CD1c-positive myeloid dendritic cell (primary cell): ENCODE results near the gene PRKCE.

Experiments used
- DNase-seq: peaks from one replicate; pipeline ENCODE4 v3.0.0-alpha.2; 2016; ENCODE audit errors: extremely low spot score

Gene PRKCE

DNA sequence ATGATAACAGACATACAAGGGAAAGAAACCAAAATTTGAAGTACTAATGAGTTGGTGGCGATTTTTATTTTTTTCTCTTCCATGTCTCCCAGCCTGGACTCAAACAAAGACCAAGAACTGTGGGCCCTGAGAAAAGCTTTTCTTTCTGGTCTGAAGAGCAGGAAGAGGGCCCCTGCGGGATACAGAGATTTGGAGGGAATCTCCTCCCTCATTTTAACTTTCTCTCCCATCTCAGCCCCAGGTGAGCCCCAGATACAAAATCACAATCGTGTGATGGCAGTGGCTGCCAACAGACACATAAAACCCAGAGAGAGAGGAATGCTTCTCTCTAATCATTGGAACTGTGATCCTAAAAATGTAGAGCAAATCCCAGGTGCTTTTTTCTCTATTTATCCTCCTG lies 19.5 kb upstream of the PRKCE start:
- DNase-seq: no peak

DNA sequence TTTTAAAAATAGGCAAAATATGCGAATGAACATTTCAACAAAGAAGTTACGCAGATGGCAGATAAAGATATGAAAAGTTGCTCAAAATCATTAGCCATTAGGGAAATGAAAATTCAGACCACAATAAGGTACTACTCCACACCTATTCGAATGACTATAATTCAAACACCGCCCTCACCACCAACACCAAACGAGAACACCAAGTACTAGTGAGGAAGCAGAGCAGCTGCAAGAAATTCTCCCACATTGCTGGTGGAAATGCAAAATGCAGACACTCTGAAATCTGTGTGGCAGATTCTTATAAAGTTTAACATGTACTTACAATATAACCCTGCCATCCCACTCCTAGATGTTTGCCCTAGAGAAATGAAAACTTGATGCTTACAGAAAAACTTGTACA lies 17.3 kb upstream of the PRKCE start:
- DNase-seq: no peak

DNA sequence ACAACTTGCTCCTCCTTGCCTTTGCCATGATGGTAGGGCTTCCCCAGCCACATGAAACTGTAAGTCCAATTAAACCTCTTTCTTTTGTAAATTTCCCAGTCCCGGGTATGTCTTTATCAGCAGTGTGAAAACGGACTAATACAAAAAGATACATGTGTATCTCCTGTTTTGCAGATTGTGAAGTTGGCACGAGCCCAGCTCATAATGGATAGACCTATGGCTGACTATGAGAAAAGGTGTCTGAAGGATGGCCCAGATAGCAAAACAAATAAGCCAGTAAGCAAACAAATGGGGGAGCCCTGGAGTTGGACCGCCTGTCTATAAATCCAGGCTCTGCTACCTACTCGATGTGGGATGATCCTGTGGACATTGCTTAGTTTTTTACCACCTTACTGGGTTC lies 15.5 kb upstream of the PRKCE start:
- no peak for DNase-seq

DNA sequence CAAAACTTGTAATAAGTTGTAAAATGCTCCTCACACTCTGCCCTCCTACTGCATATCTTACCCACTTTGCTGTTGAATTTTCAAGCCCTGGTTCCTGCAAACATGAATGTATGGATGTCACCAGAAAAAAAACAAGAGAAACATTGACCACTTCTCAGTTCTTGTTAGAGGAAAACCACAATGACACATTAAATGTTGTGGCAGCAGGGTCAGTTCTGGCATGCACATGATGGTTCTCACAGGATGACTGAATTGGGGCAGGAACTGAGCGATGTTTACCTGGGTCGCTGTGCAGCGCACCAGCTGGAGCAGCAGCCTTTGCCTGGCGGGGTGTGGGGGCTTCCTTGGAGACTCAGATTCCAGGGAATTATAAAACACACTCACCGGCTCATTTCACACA lies 14.0 kb upstream of the PRKCE start:
- peak; percentile 73 for DNase-seq

DNA sequence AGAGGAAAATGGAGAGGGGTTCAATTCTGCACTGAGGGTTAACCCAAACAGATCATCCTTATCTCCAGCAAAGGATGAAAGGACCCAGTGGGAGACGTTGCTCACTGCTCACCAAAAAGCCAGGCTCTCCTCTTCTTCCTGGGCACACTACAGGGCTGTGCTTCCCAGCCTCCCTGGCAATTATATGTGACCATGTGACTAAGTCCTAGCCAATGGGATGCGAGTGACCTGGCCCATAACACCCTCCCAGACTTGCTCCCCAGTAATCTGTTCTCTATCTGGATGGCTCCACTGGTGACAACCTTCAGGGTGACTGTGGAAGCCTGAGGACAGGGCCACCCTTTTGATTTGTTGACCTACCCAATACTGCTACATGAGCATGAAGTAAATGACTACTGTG lies 10.9 kb upstream of the PRKCE start:
- DNase-seq: peak; percentile 4

DNA sequence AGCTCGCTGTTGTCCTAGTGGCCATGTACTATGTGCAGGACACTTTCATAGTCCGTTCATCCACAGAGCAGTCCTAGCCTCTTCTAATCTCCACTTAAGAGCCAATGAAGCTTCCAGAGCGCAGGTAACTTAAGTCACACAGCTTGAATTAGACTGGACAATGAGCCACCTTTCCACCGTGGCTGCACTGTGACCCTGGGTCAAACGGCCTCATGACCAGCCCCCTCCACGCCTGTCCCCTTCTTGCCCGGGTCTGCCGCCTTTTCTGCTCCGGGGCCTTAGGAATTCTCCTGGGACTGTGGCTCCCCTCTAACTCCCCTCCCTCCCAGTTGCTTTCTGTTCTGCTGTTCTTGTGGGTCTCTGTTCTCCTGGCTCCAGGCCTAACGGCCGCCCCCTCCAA lies 8.4 kb upstream of the PRKCE start:
- DNase-seq: no peak

DNA sequence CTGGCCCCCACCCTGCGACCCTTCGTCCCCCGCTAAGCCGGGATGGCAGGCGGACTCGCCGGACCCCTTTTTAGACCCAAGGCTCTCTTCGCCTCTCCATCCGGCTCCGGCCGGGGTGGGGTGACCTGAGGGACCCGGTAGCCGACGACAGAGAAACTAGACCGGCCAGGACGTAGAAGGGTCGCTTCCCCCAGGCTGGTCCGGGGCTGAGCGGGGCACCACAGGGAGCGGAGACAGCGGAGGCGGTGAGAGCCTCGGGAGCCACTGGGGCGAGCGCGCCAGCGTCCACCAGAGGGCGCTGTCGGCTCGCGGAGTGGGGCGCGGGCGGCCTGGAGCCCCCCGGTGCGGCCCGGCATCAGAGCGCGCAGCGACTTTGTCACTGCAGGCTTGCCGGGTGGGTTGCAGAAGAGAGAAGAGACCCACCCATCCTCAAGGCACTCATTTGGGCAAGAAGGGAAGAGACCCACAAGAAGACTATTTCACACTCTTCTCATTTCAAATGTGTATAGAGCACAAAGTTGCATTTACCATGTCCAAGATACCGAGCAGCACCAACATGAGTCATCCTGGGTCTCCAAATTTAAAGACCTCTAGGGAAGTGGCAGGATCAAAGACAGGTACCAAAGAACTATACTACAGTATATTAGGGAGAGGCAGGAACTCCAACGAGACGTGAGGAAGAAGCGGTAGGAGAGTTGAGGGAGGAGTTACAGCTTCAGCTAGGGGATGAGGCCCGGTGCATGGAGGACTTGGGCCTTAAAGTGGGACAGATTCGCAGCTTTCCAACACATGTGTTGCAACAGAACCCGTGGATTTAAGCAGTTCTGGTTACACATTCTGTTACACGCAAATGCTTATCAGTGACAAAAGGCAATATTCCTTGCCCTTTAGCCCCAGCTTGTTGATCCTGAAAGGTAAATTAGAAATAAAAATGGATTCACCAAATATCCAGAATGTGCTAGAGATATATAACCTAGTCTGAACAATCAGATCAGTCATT lies 7.6 kb upstream of the PRKCE start:
- DNase-seq: peak; percentile 90

DNA sequence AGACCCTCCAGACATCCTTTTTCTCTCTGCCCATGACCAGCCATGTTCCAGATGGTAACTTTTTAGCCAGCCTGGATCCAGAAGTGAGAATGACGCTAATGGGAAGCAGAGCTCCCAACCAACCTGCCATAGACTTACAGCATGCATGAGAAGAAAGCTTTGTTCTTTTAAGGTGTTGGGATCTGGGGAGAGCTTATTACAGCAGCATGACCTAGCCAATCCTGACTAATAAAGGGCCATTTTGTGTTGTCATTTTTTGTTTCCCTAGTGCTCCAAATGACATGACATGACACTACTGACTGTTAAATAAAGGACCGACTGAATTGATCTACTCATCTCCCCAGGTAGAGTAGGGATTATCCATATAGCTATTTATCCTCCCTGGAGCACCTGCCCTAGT lies 5.2 kb upstream of the PRKCE start:
- no peak for DNase-seq

DNA sequence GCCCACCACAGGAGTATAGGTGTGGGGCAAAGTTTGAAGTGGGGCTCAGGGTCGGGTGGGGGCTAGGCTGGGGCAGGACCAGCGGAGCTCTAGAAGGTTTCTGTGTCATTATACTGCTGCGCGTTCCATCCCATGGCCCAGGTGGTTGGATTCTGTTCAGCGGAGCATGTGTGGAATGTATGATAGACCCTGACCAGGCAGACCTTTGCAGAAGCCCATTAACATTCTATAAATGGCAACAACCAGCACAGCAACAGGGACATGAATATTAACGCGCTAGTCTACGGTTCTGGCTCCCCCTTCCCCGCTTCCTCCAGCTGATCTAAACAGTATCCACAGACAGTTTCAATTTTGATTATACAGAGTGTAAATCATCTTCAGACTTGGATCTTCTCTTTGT lies 4.1 kb upstream of the PRKCE start:
- no peak for DNase-seq

DNA sequence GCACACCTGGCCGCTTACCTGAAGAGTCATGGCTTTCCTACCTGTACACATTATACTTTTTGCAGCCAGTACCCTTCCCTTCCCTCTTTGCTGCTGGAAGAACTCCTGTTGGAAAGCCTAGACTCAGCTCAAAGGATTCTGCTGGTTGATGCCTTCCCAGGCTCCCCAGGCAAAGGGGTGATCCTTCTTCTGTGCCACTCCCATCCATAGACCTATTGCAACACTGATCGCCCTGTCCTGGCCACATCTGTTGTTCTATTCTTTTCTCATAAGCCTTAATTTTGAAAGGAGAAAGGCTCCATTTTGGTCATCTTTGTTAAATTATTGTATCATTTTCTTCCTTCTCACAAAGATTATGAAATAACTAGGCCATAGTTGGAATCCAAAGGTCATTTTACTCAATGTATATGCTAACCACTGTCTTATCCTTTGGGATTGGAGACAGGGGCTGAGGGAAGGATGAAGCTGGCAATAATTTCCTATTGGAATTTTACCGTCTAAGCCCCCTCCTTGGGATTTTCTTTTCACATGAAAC lies 3.4 kb upstream of the PRKCE start:
- DNase-seq: no peak

DNA sequence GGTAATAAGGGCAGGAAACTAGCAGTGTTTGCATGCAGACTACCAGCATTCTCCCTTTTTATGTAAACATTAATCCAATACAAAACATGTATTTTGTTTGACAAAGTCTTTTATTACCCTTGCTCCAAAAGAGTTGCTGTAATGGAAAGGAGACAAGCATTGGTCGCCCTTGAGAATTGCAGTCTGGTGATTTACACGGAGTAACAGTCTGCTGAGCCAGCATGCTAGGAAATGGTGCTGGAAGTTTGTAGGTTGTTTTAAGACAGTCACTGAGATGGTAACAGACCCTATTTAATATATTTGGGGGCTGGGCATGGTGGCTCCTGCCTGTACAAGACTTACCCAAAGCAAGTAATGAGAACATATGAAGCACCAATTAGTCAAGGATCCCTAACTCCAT lies 2.8 kb upstream of the PRKCE start:
- DNase-seq: no peak

DNA sequence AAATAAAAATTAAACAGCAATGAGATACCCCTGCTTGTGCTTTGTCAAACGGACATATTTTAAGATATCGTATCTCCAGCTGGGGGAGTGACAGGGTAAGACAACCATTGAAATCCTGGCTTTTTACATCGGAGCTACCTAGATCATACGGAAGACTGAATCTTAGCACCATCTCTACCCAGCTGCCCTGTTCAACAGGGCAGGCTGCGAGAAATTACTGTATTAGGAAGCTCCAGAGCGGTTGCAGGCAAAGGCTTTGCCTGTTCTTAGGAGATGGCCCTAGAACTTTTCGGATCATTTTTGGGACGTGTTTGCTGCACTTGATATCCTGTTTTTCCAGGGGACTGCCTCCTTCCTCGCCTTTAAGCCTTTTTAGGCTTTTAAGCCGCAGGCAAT lies 2.0 kb upstream of the PRKCE start:
- DNase-seq: peak; percentile 4

DNA sequence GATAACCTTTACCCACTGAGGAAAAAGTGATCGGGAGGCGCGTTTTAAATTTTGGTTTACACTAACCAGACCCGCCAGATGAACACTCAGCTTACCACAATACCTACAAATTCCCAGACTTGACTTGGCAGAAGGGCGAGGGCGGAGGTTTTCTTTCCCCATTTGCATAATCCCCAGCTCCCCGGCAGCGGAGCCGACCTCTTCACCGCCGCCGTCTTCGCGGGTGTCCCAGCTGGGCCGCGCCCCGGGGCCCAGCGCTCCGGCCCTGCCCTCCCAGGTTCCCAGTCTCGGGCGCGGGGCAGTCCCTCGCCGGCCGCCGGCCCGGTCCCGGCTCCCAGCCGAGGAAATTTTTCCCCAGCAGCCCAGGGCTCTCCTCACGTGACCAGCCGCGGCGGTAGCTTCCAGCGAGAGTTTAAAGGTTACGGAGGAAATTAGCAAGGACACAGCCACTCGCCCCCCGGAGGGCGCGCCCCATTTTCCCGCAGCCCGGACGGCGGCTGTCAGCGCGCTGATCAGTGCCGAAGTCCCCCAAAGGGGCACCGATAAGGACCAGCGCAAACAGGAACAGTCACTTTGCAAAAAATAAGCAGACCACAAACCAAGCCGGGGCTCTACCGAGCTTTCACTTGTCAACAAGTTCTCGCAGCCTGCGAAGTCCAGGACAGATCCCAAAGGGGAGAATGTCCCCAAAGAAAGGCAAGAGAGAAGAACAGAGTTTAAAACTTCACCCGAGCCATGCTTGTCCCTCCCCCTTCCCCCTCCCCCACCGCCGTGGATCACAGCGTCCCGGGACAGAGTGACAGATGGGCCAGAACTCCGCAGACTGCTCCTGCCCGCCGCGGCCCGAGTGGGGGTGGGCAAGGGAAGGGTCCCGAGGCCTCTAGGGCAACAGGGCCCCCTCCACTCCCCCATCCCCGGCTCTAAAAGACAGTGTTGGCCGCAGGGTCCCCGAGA lies 1.3 kb upstream of the PRKCE start:
- DNase-seq: peak; percentile 48

DNA sequence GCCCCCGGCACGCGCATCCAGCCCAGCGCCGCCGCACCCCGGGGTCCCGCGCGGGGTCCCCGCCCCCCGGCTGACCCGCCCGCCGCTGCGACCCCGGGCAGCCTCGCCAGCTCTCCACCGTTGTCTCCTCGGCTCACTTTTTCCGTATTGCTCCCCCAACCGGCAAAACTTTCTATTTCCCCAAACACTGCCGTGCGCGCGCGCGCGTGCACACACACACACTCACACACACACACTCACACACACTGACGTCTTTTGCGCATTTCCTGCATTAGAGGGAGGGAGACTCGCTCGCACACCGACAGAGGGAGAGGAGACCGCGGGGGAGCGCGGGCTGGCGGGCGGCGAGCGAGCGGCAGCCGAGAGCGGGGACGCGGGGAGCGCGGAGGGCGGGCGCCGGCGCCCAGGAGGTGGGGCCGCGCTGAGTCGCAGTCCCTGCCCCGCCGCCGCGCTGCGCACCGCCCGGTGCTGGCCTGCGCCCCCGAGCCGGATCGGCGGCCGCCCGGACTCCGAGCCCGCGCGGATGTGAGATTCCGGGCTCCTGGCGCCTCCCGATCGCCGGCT lies 542 bp upstream of the PRKCE start:
- DNase-seq: peak; percentile 96

DNA sequence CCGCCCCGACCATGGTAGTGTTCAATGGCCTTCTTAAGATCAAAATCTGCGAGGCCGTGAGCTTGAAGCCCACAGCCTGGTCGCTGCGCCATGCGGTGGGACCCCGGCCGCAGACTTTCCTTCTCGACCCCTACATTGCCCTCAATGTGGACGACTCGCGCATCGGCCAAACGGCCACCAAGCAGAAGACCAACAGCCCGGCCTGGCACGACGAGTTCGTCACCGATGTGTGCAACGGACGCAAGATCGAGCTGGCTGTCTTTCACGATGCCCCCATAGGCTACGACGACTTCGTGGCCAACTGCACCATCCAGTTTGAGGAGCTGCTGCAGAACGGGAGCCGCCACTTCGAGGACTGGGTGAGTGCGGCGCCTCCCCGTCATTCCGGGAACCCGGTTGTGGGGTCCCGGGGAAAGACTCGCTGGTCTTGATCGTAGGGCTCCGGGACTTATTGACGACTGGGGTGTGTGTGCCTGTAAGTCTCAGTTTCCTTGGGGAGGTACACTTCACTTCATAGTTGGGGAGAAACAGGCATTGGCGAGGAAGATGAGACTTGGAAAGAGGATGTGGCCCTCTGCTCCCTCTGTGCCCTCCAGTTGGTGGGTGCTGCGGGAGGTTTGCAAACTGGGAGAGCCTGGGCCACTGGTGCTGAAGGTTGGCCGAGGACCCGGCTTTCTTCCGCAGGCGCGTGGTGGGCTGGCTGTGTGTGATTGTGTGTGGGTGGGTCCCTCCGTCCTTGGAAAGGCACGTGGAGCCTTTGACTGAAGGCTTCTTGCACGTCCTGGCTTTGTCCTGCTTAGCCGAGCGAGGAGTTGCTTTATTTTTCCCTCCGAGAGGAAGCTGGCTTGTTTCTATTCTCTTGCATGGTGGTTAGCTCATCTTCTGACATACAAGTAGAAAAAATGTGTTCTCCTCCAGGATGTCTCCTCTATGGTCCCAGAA lies 886 bp downstream of the PRKCE start:
- peak; percentile 70 for DNase-seq

DNA sequence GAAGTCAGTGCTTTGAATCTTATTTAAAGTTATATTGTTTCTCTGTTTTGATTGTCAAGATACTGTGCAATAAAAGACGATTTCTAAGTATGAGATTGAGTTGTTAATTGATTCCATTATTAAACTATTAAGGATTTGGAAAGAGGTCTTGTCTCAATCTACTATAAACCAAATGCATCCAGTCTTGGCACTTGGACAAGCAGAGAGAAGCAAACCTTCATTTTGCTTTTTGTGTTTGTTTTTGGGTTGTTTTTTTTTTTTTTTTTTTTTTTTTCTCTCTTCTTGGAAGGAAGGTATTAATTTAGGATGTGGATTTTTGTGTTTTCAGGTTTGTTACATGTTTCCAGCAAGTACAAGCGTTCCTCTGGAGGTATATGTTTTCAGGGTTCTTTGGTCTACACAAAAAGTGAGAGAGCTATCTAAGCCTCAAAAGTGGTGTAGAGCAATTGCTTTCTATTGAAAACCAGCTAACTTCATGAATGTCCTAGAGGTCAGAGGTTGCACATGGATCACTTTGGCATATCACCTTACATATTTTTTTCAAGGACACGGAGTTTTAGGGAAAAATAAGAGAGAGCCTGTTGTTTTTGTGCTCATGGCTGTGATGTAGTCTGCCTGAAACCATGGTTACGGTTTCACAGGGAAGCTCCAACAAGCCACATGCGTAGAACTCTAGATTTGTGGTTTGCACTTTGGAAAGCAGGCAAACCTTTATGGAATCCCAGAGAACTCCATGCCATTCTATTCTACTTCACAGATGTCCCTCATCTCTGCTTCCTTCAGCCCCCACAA lies 1.8 kb downstream of the PRKCE start:
- DNase-seq: peak; percentile 26

DNA sequence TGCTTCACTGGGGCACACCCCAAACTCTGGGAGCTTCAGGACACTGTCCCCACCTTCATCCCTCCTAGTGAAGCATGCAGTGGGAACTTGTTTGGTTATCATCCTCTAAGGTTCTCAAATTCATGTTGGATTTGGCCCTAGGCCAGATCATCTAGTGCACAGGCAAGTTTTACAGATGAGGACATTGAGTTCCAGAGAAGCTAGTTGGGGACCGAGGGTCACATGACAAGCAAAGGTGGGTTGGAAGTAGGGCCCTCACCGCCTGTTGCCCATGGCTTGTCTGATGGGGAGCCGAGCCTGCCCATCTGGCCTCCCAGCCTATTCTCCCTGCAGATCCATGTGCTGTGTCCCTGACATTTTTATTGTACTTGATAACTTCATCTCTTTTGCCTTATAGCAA lies 2.8 kb downstream of the PRKCE start:
- DNase-seq: no peak

DNA sequence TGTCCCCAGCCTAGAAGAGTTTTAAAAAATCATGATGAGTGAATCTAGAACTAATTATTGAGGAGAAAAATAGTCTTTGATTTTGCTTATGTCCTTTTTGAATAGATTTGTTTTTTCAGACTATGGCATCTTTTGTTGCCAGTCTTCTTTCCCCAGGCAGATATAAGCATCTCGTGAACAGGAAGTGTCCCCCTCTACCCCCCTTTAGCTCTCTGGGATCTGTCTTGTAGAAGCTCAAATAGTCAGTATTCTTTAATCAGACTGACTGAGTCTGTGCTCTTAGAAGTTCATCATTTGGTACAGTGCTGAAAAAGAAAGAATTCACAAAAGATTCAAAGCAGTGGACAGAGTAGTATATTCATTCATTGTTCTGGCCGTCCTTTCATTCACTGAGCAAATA lies 10.4 kb downstream of the PRKCE start:
- DNase-seq: no peak

DNA sequence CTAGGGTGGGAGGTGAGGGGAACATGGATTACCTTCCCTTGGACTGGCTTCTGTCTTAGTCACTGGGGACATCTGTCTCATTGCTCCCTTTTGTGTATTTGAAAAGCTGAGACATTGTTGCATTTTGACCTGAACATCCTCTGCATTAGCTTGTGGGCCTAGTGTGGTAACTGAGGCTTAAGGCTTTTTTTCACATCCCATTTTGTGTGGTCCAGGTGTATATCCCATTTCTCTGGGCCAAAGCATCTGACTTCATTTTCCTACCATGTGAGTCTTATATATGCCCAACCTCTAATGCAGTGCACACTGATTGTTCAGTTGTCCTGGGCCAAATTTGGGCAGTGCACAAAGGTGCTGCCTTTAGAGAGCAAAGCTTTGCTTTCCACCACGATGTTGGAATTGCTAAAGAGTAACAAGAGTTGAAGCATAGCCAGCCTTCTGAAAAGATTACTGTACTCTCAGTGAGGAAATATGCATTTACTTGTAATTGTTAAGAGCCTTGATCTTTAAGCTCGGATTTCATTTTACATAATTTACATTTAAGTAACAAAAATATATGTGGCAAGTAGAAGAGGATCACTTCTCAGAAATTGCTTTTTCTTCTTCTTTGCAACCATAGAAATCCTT lies 13.3 kb downstream of the PRKCE start:
- DNase-seq: no peak

DNA sequence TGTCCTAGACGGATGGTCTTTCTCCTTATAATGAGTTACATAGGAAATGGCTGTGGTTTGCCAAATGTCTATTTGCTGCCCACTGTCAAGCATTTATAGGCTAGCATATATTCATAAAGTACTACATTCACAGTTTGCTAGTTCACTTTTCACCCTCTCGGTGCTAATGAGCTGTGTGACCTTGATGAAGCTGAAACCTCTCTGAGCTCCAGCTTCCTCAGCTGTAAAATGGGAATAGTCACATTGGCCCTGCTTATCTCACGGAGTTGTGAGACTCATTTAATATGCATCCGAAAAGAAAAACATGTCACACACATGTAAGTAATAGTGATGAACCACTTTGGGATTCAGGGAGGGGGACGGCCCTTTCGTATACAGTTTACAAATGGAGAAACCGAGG lies 17.0 kb downstream of the PRKCE start:
- DNase-seq: no peak
